GM10248 (cell line): ENCODE data around the gene NANOS1.

Experiments used
- CTCF ChIA-PET: fragments of 300-600 bp; sonication (Branson Sonifier 250); formaldehyde crosslinking; extraction: SDS; loops from one replicate; lab custom pipeline; 2021; ENCODE audit warnings: antibody characterized with exemption; lab: Yijun Ruan, JAX
- POLR2A ChIA-PET: fragments of 350-650 bp; sonication (Branson Sonifier 250); formaldehyde crosslinking; extraction: SDS; loops from one replicate; lab custom pipeline; 2020; ENCODE audit warnings: antibody characterized with exemption; lab: Yijun Ruan, JAX
- DNase-seq: peaks from one replicate; pipeline ENCODE4 v3.0.0; 2012; ENCODE audit errors: extremely low spot score
- TF ChIP-seq, protein P1 (sequence below): IDR thresholded peaks from 2 replicates; pipeline ENCODE4 v1.5.1; 2012; ENCODE audit warnings: mild to moderate bottlenecking, low read depth; ENCODE audit errors: extremely low read depth, missing control alignments, control extremely low read depth

The NANOS1 gene

DNA sequence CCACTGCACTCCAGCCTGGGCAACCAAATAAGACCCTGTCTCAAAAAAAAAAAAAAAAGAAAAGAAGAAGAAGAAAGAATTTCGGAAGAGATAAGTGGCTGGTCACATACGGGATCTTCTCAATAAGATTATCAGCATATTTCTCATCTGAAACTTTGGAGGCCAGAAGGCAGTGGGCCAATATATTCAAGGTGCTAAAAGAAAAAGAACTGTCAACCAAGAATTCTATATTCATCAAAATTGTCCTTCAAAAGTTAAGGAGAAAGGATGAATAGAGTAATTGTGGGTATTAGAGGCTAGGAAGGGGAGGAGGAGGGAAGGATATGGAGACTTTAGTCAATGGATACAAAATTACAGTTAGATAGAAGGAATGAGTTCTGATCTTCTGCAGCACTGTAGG lies 43.9 kb upstream of the NANOS1 start:
- TF ChIP-seq, protein P1, sequence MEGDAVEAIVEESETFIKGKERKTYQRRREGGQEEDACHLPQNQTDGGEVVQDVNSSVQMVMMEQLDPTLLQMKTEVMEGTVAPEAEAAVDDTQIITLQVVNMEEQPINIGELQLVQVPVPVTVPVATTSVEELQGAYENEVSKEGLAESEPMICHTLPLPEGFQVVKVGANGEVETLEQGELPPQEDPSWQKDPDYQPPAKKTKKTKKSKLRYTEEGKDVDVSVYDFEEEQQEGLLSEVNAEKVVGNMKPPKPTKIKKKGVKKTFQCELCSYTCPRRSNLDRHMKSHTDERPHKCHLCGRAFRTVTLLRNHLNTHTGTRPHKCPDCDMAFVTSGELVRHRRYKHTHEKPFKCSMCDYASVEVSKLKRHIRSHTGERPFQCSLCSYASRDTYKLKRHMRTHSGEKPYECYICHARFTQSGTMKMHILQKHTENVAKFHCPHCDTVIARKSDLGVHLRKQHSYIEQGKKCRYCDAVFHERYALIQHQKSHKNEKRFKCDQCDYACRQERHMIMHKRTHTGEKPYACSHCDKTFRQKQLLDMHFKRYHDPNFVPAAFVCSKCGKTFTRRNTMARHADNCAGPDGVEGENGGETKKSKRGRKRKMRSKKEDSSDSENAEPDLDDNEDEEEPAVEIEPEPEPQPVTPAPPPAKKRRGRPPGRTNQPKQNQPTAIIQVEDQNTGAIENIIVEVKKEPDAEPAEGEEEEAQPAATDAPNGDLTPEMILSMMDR, result no peak
- POLR2A ChIA-PET, result no interaction called here
- CTCF ChIA-PET, result no interaction called here
- DNase-seq, result no peak

DNA sequence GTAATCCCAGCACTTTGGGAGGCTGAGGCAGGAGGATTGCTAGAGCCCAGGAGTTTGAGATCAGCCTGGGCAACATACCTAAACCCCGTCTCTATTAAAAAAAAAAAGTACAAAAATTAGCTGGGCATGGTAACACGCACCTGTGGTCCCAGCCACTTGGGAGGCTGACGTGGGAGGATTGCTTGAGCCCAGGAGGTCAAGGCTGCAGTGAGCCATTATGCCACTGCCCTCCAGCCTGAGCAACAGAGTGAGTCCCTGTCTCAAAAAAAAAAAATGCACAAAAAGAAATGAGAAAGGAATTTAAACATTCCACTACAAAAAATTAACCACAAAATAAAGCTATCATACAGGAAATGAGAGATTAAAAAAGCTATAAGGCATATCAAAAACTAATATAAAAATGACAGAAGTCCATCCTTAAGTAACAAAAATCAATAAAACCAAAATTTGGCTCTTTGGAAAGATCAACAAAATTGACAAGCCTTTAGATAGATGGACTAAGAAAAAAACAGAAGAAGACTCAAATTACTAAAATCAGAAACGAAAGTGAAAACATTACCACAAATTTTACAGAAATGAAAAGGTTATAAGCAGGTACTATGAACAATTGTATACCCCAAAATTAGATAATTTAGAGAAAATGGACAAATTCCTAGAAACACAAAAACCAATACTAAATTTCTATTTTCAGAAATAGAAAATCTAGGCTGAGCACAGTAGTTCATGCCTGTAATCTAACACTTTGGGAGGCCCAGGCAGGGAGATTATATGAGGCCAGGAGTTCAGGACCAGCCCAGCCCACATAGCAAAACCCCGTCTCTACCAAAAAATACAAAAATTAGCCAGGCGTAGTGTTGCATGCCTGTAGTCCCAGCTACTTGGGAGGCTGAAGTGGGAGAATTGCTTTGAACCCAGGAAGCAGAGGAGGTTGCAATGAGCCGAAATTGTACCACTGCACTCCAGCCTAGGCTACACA lies 42.4 kb upstream of the NANOS1 start:
- POLR2A ChIA-PET, result no interaction called here
- TF ChIP-seq, protein P1, result no peak
- CTCF ChIA-PET, result no interaction called here
- DNase-seq, result no peak

DNA sequence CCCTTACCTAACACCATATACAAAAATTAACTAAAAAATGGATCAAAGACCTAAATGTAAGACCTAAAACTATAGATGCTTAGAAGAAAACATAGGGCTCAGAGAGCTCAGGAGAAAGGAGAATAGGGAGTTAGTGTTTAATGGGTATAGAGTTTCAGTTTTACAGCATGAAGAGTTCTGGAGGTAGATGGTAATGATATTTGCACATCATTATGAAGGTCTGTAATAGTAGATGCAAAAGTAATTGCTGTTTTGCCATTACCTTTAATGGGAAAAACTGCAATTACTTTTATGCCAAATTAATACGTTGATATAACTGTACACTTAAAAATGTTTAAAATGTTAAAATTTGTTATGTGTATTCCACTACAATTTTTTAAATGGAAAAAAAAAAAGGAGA lies 39.2 kb upstream of the NANOS1 start:
- DNase-seq, result no peak
- TF ChIP-seq, protein P1, result no peak
- CTCF ChIA-PET, result no interaction called here
- POLR2A ChIA-PET, result interaction anchor here (0.6 kb wide), 1 partner anchor 128 kb away, joined by 7 read pairs; no protein-coding TSS in a partner anchor

DNA sequence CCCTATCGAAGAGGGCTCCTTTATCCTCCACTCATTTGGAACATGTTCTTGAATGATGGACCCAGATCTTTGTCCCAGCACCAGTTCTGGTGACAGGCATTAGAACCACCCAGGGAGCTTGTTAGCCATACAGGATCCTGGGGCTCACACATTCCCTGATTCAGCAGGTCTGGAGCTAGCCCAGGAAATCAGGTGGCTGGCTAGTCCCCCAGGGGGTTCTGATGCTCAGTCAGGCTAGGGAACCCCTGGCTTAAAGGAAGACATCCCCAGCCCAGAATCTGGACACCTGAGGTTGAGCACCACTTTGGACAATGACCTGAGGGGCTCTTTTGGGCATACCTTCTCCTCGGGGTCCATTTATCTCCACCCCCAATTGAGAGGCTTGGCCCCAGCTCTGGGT lies 37.0 kb upstream of the NANOS1 start:
- no peak for DNase-seq
- TF ChIP-seq, protein P1, result no peak
- ChIA-PET POLR2A (no interaction called here), CTCF (interaction anchor here (1.3 kb wide), 1 partner anchor 11 kb away, joined by 3 read pairs; no protein-coding TSS in a partner anchor)

DNA sequence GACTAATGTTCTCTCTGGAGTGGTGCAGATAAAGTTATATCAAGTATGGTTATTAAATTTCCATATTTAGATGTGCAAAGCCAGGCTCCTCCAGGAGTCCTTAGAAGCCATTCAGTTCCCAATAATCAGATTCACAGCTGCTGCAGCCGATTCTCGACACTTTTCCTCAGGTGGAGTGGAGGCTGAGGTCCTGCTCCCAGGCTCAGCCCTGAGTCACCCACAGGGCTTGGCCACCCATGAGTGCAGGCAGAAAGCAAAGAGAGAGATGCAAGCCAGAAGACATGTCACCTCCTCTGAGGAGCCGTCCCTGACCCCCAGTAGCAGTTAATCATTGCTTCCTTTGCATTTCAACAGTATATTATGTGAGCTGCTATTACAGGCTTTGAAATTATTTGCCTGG lies 36.3 kb upstream of the NANOS1 start:
- ChIA-PET POLR2A (no interaction called here), CTCF (interaction anchor here (1.1 to 1.2 kb wide), 2 partner anchors 13 to 22 kb away, joined by 3 to 5 read pairs; no protein-coding TSS in a partner anchor)
- no peak for DNase-seq
- TF ChIP-seq, protein P1, result no peak

DNA sequence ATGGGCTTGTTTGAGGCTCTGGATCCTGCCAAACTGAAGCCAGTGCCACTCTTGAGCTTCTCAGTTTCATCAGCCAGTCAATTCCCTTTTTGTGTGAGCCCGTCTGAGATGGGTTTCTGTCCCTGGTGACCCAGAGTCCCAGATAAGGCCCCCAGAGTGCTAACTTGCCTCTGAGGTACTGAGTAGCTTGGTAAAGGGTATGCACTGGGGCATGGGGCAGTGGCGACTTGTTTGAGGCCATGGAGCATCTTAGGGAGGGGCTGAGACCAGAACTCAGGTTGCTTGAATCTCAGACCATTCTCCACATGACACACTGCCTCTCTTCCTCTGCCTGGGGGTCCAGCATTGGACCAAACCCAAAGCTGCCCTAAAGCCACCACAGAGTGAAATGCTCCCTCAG lies 35.2 kb upstream of the NANOS1 start:
- TF ChIP-seq, protein P1, result no peak
- ChIA-PET CTCF (interaction anchor here (1.1 to 1.2 kb wide), 2 partner anchors 14 to 23 kb away, joined by 3 to 5 read pairs; no protein-coding TSS in a partner anchor), POLR2A (no interaction called here)
- DNase-seq, result no peak
